Ishikawa (cell line): ENCODE results near the gene DDX42.

Experiments
- CEBPB ChIP-seq: IDR thresholded peaks from 2 replicates; pipeline ENCODE4 v1.6.1; 2012
- CREB1 ChIP-seq: IDR thresholded peaks from 2 replicates; pipeline ENCODE4 v1.6.1; 2012; ENCODE audit warnings: low read depth
- EGR1 ChIP-seq: IDR thresholded peaks from 2 replicates; pipeline ENCODE4 v1.6.1; 2012
- EP300 ChIP-seq: IDR thresholded peaks from 2 replicates; pipeline ENCODE4 v1.6.1; 2012; ENCODE audit warnings: borderline replicate concordance
- FOXM1 ChIP-seq: IDR thresholded peaks from 2 replicates; pipeline ENCODE4 v1.6.1; 2012; ENCODE audit warnings: low read depth, borderline replicate concordance
- MAX ChIP-seq: IDR thresholded peaks from 2 replicates; pipeline ENCODE4 v1.6.1; 2012
- RAD21 ChIP-seq: IDR thresholded peaks from 2 replicates; pipeline ENCODE4 v1.6.1; 2012; ENCODE audit warnings: low read depth
- REST ChIP-seq: IDR thresholded peaks from 2 replicates; pipeline ENCODE4 v1.6.1; 2012; ENCODE audit warnings: low read depth, mild to moderate bottlenecking
- TAF1 ChIP-seq: IDR thresholded peaks from 2 replicates; pipeline ENCODE4 v1.6.1; 2012; ENCODE audit warnings: low read depth, mild to moderate bottlenecking
- TCF12 ChIP-seq: IDR thresholded peaks from 2 replicates; pipeline ENCODE4 v1.6.1; 2012; ENCODE audit warnings: low read depth
- TEAD4 ChIP-seq: IDR thresholded peaks from 2 replicates; pipeline ENCODE4 v1.6.1; 2012
- USF1 ChIP-seq: IDR thresholded peaks from 2 replicates; pipeline ENCODE4 v1.6.1; 2012
- YY1 ChIP-seq: IDR thresholded peaks from 2 replicates; pipeline ENCODE4 v1.6.1; 2012; ENCODE audit warnings: low read depth
- ZBTB7A ChIP-seq: IDR thresholded peaks from 2 replicates; pipeline ENCODE4 v1.6.1; 2012; ENCODE audit warnings: low read depth

- TF ChIP-seq EP300 (no peak), TAF1 (no peak), MAX (no peak), REST (no peak), CEBPB (no peak), CREB1 (no peak), YY1 (no peak), FOXM1 (no peak), EGR1 (no peak), TCF12 (no peak), ZBTB7A (no peak), RAD21 (no peak), TEAD4 (no peak), USF1 (no peak)
Observed at GRCh38 chr17:63800783-63801182, 26.8 kb downstream of the DDX42 start.
